CD14-positive monocyte (primary cell): ENCODE results near the gene ARMC12. TPM values are rescaled to one million over a fixed set of nuclear protein-coding genes. Genes with fewer than 3 reads are reported as not detected.

ENCODE experiments used
- DNase-seq, 3 donors: peaks; one replicate each; pipeline ENCODE4 v3.0.0-alpha.2; 2011 to 2022
- H2AFZ ChIP-seq: 2 replicates; pipeline ENCODE4 v1.6.0; 2012; ENCODE audit warnings: mild to moderate bottlenecking, low read depth, low read length, inconsistent platforms; ENCODE audit not compliant: insufficient read depth, poor library complexity, severe bottlenecking
- H3K27ac ChIP-seq, 2 donors: 1 replicate in 1 of 2; 2 replicates in 1 of 2; pipeline ENCODE4 v1.5.1; 2012 to 2013; ENCODE audit warnings: low read length in 2 of 2, control low read depth in 1 of 2, inconsistent platforms in 1 of 2, low read depth in 1 of 2, mild to moderate bottlenecking in 1 of 2
- H3K27me3 ChIP-seq, 2 donors: one replicate each; pipeline versions ENCODE4 v1.6.0 to v1.6.1; 2011 to 2013; ENCODE audit warnings: low read length in 2 of 2; ENCODE audit not compliant: control insufficient read depth in 2 of 2, insufficient read depth in 2 of 2
- H3K36me3 ChIP-seq, 2 donors: replicated peaks in 1 of 2; 1 replicate in 1 of 2; 2 replicates in 1 of 2; pipeline versions ENCODE4 v1.5.1 to v1.6.1; 2012 to 2013; ENCODE audit warnings: low read length in 2 of 2, control low read depth in 1 of 2, inconsistent platforms in 1 of 2, mild to moderate bottlenecking in 1 of 2; ENCODE audit not compliant: insufficient read depth in 2 of 2, control insufficient read depth in 1 of 2
- H3K4me1 ChIP-seq, 2 donors: 1 replicate in 1 of 2; 2 replicates in 1 of 2; pipeline versions ENCODE4 v1.5.1 to v1.6.1; 2012 to 2013; ENCODE audit warnings: low read length in 2 of 2, control low read depth in 1 of 2, inconsistent platforms in 1 of 2, mild to moderate bottlenecking in 1 of 2, moderate library complexity in 1 of 2; ENCODE audit not compliant: insufficient read depth in 2 of 2, control insufficient read depth in 1 of 2
- H3K4me2 ChIP-seq: replicated peaks from 2 replicates; pipeline ENCODE3; 2012; ENCODE audit warnings: low read length, moderate library complexity, mild to moderate bottlenecking; ENCODE audit not compliant: poor library complexity, severe bottlenecking; ENCODE audit errors: extremely low read depth
- H3K4me3 ChIP-seq, 3 experiments: fragments of 200-600 bp in 1 of 3; sonication (generic) in 1 of 3; replicated peaks in 1 of 3; 1 replicate in 2 of 3; 2 replicates in 1 of 3; pipeline ENCODE4 v1.5.1; 2011 to 2013; ENCODE audit warnings: low read length in 3 of 3, mild to moderate bottlenecking in 3 of 3, control low read depth in 2 of 3, low read depth in 2 of 3, inconsistent platforms in 1 of 3, moderate library complexity in 1 of 3
- H3K79me2 ChIP-seq: 2 replicates; pipeline ENCODE4 v1.6.0; 2012; ENCODE audit warnings: mild to moderate bottlenecking, control low read depth, inconsistent platforms, low read length, moderate library complexity; ENCODE audit not compliant: insufficient read depth
- H3K9ac ChIP-seq: 2 replicates; pipeline ENCODE4 v1.6.0; 2017; ENCODE audit warnings: low read length, mild to moderate bottlenecking; ENCODE audit not compliant: insufficient read depth, poor library complexity, severe bottlenecking
- H3K9me3 ChIP-seq, 2 donors: replicated peaks in 1 of 2; 1 replicate in 1 of 2; 2 replicates in 1 of 2; pipeline versions ENCODE4 v1.5.1 to v1.6.1; 2012 to 2013; ENCODE audit warnings: low read length in 2 of 2, control low read depth in 1 of 2; ENCODE audit not compliant: control insufficient read depth in 1 of 2, insufficient read depth in 1 of 2
- H4K20me1 ChIP-seq: 2 replicates; pipeline ENCODE4 v1.6.0; 2012; ENCODE audit warnings: mild to moderate bottlenecking, low read length, control low read depth, moderate library complexity; ENCODE audit not compliant: insufficient read depth
- H3K27ac Mint-ChIP-seq, 7 donors: one replicate each; pipeline ENCODE4 v1.8.0; 2020; ENCODE audit warnings: mild to moderate bottlenecking in 7 of 7, mixed read lengths in 7 of 7, moderate library complexity in 6 of 7, inconsistent platforms in 2 of 7
- H3K27me3 Mint-ChIP-seq, 3 donors: one replicate each; pipeline ENCODE4 v1.8.0; 2021 to 2022; ENCODE audit warnings: low read depth in 3 of 3, mild to moderate bottlenecking in 3 of 3, mixed read lengths in 3 of 3, moderate library complexity in 3 of 3, inconsistent platforms in 1 of 3
- H3K36me3 Mint-ChIP-seq, 2 donors: one replicate each; pipeline ENCODE4 v1.8.0; 2020; ENCODE audit warnings: mixed read lengths in 2 of 2, inconsistent platforms in 1 of 2, mild to moderate bottlenecking in 1 of 2
- H3K4me1 Mint-ChIP-seq: one replicate; pipeline ENCODE4 v1.8.0; 2020; ENCODE audit warnings: mild to moderate bottlenecking, mixed read lengths
- H3K4me3 Mint-ChIP-seq, 2 donors: one replicate each; pipeline ENCODE4 v1.8.0; 2020; ENCODE audit warnings: mild to moderate bottlenecking in 2 of 2, mixed read lengths in 2 of 2, moderate library complexity in 1 of 2
- H3K9me3 Mint-ChIP-seq, 7 donors: one replicate each; pipeline ENCODE4 v1.8.0; 2020 to 2022; ENCODE audit warnings: mixed read lengths in 7 of 7, mild to moderate bottlenecking in 6 of 7, moderate library complexity in 6 of 7, inconsistent platforms in 2 of 7
- WGBS: methylation state at CpG from one replicate; pipeline ENCODE4 v1.1.5; 2013; ENCODE audit warnings: missing lambda C conversion rate; ENCODE audit not compliant: insufficient coverage; 5-methylcytosine and 5-hydroxymethylcytosine counted together
- intact Hi-C, 2 donors: fragments of 100-400 bp; cut with micrococcal nuclease; formaldehyde crosslinking; loops; one replicate each; pipeline versions ENCODE4 v1.15.0 to v1.15.1; 2023
- polyA plus RNA-seq, 3 donors: library from polyadenylated mRNA; depleted of rRNA in 1 of 3; unstranded in 2 of 3; stranded (reverse) in 1 of 3; fragments of 300-500 nt in 2 of 3; fragments of >200 nt in 1 of 3; fragmentation: Illumina TruSeq in 2 of 3; gene quantifications; 1 replicate in 2 of 3; 2 replicates in 1 of 3; pipeline ENCODE4 v1.2.3, GENCODE V29; 2012 to 2021
- TF ChIP-seq, protein P1 (sequence below): fragments of 200-600 bp; IDR thresholded peaks from one replicate; pipeline ENCODE4 v1.8.0; 2022; ENCODE audit warnings: antibody characterized with exemption, mild to moderate bottlenecking

Gene ARMC12
- polyA plus RNA-seq, 3 donors = 2.7 TPM; not detected in 2

DNA sequence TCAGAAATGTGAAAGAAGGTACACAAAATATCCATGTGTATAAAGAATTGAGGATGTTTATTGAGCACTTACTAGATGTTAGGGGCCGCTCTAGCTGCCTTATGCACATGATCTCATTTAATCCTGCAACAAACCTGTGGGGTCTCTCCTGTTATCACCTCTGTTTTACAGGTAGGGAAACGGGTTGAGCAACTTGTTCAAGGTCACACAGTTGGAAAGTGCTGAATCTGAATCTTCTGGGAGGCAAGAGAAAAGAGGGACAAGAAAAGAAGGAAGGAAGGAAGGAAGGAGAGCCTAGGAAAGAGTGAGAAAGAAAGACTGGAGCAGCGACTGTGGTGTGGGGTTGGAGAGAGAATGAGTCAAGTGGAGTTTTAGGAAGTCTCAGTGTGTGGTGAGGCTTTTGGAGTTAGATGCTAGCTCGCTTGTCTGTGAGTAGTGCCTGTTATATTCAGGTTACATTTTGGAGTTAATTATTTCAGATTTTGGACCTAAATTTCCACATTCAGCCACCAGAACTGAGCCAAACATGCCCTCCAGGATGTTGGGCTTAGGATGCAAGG is 51.7 kb downstream of the ARMC12 start:
- Mint-ChIP-seq H3K27ac (no peak overlapping the region), H3K4me3 (no peak overlapping the region), H3K4me1 (peaks cover 3% of the 10 kb centered on the region), H3K27me3 (peaks cover 45 to 61% (median 51%) of the 10 kb centered on the region in 3 donors), H3K36me3 (no peaks in the 10 kb centered on the region), H3K9me3 (peaks cover 0 to 10% (median 0%) of the 10 kb centered on the region in 7 donors)
- Histone ChIP-seq H4K20me1 (no peaks in the 10 kb centered on the region), H3K4me2 (no peak overlapping the region), H3K36me3 (no peaks in the 10 kb centered on the region), H3K9me3 (no peaks in the 10 kb centered on the region), H3K4me3 (no peak overlapping the region), H3K9ac (no peak overlapping the region), H2AFZ (no peak overlapping the region), H3K27me3 (peaks cover 17 to 39% of the 10 kb centered on the region in 2 donors), H3K4me1 (no peaks in the 10 kb centered on the region), H3K27ac (no peak overlapping the region), H3K79me2 (no peaks in the 10 kb centered on the region)
- no peak for DNase-seq
- 88% methylated on average over 3 of the region's 4 CpGs for WGBS
- TF ChIP-seq, protein P1, sequence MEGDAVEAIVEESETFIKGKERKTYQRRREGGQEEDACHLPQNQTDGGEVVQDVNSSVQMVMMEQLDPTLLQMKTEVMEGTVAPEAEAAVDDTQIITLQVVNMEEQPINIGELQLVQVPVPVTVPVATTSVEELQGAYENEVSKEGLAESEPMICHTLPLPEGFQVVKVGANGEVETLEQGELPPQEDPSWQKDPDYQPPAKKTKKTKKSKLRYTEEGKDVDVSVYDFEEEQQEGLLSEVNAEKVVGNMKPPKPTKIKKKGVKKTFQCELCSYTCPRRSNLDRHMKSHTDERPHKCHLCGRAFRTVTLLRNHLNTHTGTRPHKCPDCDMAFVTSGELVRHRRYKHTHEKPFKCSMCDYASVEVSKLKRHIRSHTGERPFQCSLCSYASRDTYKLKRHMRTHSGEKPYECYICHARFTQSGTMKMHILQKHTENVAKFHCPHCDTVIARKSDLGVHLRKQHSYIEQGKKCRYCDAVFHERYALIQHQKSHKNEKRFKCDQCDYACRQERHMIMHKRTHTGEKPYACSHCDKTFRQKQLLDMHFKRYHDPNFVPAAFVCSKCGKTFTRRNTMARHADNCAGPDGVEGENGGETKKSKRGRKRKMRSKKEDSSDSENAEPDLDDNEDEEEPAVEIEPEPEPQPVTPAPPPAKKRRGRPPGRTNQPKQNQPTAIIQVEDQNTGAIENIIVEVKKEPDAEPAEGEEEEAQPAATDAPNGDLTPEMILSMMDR = no peak
- intact Hi-C loops = no loop called here

DNA sequence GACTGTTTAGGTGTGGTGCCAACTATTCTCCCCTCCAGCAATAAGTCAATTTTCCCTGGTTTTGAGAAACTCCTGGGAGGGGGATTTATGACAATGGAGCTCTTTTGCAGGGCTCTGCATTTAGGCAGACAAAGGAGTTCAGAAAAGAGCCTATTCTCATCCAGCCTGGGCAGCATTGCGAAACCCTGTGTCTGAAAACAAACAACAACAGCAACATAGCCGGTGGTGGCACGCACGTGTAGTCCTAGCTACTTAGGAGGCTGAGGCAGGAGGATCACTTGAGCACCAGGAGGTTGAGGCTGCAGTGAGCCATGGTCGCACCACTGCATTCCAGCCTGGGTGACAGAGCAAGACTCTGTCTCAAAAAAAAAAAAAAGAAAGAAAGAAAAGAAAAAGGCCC is 53.9 kb downstream of the ARMC12 start:
- no peak overlapping the region for H3K4me3 Mint-ChIP-seq
- intact Hi-C loops = no loop called here
- no peaks in the 10 kb centered on the region for H3K36me3 ChIP-seq
- no peak overlapping the region for H2AFZ ChIP-seq
- no peak overlapping the region for H3K4me3 ChIP-seq
- TF ChIP-seq, protein P1 = no peak
- no peaks in the 10 kb centered on the region for H3K79me2 ChIP-seq
- H3K4me1 Mint-ChIP-seq = peaks cover 3% of the 10 kb centered on the region
- no peak overlapping the region for H3K27ac ChIP-seq
- no peaks in the 10 kb centered on the region for H4K20me1 ChIP-seq
- H3K4me2 ChIP-seq = no peak overlapping the region
- peaks cover 0 to 7% (median 0%) of the 10 kb centered on the region in 7 donors for H3K9me3 Mint-ChIP-seq
- no peaks in the 10 kb centered on the region for H3K9me3 ChIP-seq
- H3K27me3 ChIP-seq = peaks cover 17 to 35% of the 10 kb centered on the region in 2 donors
- peak overlapping the region in 1 of 7 donors; percentile 20 for H3K27ac Mint-ChIP-seq
- no peaks in the 10 kb centered on the region for H3K36me3 Mint-ChIP-seq
- H3K9ac ChIP-seq = no peak overlapping the region
- no peak for DNase-seq
- no peaks in the 10 kb centered on the region for H3K4me1 ChIP-seq
- H3K27me3 Mint-ChIP-seq = peaks cover 44 to 49% (median 46%) of the 10 kb centered on the region in 3 donors
- 77% methylated on average over 5 of the region's 5 CpGs for WGBS
